ENCODE data around the gene ABRAXAS1.

The ABRAXAS1 gene

DNA sequence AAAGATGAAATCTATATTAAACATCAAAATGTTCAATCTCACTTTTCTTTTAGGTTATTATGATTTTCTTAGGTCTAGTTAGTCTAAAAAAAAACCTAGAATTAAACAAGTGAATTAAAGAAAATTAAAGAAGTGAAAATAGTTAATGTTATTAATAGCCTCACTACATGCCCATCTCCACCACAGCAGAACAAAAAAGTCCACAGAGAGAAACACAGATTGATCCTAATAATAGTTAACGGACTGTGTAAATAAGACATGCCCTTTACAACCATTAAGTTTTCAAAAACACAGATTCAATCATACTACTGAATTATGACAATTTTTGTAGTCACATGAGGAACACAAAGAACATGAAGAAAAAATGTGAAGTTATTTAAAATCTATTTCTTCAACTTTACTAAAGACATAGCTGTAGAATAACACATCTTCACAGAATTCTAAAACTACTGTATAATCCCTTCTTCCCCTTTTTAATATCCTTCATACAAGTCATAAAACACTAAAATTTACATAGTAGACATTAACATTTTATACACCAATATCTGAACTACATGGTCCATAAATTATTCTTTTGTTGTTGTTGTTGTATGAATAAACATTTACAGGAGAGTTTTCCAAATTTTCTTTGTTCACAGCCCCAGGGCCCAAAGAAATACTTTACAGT lies 44.6 kb downstream of the ABRAXAS1 start:
- Mint-ChIP-seq H3K9me3 (no peaks in the 10 kb centered on the region), H3K27ac (no peak overlapping the region)

DNA sequence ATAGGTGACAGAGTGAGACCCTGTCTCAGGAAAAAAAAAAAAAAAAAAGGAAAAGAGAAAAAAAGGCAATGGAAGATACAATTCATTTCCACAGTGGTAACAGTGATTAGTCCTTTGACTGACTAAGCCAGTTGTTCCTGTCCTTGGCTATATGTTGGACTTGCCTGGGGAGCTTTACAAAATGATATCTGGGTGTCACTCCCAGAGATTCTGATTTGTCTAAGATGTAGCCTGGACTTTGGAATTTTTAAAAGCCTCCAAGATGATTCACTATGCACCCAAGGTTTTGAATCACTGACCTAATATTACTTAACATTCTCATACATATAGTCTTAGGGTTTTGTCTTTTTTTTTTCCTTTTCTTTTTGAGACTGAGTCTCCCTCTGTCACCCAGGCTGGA lies 46.2 kb downstream of the ABRAXAS1 start:
- H3K27me3 Mint-ChIP-seq (ENCODE audit: low read depth), result no peaks in the 10 kb centered on the region
- H3K4me3 Mint-ChIP-seq, result no peak overlapping the region
- H3K4me1 Mint-ChIP-seq, result no peaks in the 10 kb centered on the region
- TF ChIP-seq, protein P1, sequence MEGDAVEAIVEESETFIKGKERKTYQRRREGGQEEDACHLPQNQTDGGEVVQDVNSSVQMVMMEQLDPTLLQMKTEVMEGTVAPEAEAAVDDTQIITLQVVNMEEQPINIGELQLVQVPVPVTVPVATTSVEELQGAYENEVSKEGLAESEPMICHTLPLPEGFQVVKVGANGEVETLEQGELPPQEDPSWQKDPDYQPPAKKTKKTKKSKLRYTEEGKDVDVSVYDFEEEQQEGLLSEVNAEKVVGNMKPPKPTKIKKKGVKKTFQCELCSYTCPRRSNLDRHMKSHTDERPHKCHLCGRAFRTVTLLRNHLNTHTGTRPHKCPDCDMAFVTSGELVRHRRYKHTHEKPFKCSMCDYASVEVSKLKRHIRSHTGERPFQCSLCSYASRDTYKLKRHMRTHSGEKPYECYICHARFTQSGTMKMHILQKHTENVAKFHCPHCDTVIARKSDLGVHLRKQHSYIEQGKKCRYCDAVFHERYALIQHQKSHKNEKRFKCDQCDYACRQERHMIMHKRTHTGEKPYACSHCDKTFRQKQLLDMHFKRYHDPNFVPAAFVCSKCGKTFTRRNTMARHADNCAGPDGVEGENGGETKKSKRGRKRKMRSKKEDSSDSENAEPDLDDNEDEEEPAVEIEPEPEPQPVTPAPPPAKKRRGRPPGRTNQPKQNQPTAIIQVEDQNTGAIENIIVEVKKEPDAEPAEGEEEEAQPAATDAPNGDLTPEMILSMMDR (IDR thresholded peaks at IDR 0.05; ENCODE audit: unreplicated experiment in 3 of 3), result no peak
- H3K27ac Mint-ChIP-seq, result no peak overlapping the region
- H3K36me3 Mint-ChIP-seq (ENCODE audit: low read depth), result peaks cover 28% of the 10 kb centered on the region
- no peaks in the 10 kb centered on the region for H3K9me3 Mint-ChIP-seq

More for the DNA sequence above, 44.6 kb downstream of the ABRAXAS1 start:
- Mint-ChIP-seq H3K4me3 (no peak overlapping the region), H3K36me3 (ENCODE audit: low read depth) (peaks cover 35% of the 10 kb centered on the region), H3K4me1 (no peaks in the 10 kb centered on the region), H3K27me3 (ENCODE audit: low read depth) (no peaks in the 10 kb centered on the region)
- TF ChIP-seq, protein P1 (IDR thresholded peaks at IDR 0.05; ENCODE audit: unreplicated experiment in 3 of 3), result no peak

DNA sequence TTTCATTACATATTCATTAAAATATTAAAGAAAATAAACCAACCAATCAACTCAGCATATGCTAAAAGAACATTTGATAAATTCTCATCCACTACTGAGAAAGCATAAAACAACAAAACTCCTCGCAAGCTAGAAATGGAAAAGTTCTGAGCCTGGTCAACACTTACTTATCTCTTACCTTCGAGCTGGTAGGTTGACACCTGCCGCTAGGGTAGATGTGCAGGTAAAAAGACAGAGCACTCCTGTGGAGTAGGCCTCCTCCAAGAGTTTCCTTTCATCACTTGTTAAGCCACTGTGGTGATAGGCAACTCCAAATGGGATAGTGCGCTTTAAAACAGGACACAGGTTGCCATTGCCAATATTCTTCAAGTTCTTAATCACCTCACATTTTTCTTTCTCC lies 48.2 kb downstream of the ABRAXAS1 start:
- H3K27ac Mint-ChIP-seq, result no peak overlapping the region
- TF ChIP-seq, protein P1 (IDR thresholded peaks at IDR 0.05; ENCODE audit: unreplicated experiment in 3 of 3), result no peak
- no peaks in the 10 kb centered on the region for H3K4me1 Mint-ChIP-seq
- peaks cover 25% of the 10 kb centered on the region for H3K36me3 Mint-ChIP-seq (ENCODE audit: low read depth)
- H3K9me3 Mint-ChIP-seq, result no peaks in the 10 kb centered on the region
- no peak overlapping the region for H3K4me3 Mint-ChIP-seq
- H3K27me3 Mint-ChIP-seq (ENCODE audit: low read depth), result no peaks in the 10 kb centered on the region

DNA sequence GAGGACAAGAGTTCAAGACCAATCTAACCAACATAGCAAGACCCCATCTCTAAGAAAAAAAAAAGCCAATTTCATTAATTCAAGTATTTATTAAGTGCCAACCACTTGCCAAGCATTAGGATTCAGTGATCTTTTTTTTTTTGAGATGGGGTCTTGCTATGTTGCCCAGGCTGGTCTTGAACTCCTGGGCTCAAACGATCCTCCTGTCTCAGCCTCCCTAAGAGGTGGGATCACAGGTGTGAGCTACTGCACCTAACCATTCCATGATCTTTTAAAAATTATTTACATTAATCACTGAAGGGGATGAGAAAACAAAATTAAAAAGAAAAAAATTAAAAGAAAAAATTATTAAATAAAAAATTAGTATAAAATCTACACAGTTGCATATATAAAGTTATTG lies 53.7 kb downstream of the ABRAXAS1 start:
- TF ChIP-seq, protein P1 (IDR thresholded peaks at IDR 0.05; ENCODE audit: unreplicated experiment in 3 of 3), result no peak
- no peak overlapping the region for H3K27ac Mint-ChIP-seq
- H3K36me3 Mint-ChIP-seq (ENCODE audit: low read depth), result peaks cover 20% of the 10 kb centered on the region
- H3K27me3 Mint-ChIP-seq (ENCODE audit: low read depth), result no peaks in the 10 kb centered on the region
- H3K4me1 Mint-ChIP-seq, result no peaks in the 10 kb centered on the region
- H3K4me3 Mint-ChIP-seq, result no peak overlapping the region
- H3K9me3 Mint-ChIP-seq, result no peaks in the 10 kb centered on the region

DNA sequence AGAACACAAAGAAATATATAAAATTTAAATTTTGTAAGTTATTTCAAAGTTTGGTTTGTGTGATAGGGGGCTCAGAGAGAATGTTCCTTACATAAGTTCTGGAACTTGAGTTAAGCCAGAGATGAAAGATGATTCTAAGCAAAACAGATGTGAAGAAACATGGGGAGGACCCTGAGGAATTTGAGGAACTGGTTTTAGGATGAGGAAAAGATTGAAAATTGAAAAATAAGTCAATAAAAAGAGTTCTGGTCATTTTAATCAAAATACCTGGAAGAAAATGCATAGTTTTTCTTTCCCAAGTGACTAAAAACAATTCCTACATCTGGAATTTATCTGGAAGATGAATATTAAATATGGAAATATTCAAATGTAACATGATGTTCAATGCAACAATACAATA lies 66.7 kb downstream of the ABRAXAS1 start:
- no peaks in the 10 kb centered on the region for H3K27me3 Mint-ChIP-seq (ENCODE audit: low read depth)
- TF ChIP-seq, protein P1 (IDR thresholded peaks at IDR 0.05; ENCODE audit: unreplicated experiment in 3 of 3), result no peak
- peaks cover 32% of the 10 kb centered on the region for H3K36me3 Mint-ChIP-seq (ENCODE audit: low read depth)
- H3K27ac Mint-ChIP-seq, result no peak overlapping the region
- no peak overlapping the region for H3K4me3 Mint-ChIP-seq
- H3K9me3 Mint-ChIP-seq, result no peaks in the 10 kb centered on the region
- no peaks in the 10 kb centered on the region for H3K4me1 Mint-ChIP-seq

DNA sequence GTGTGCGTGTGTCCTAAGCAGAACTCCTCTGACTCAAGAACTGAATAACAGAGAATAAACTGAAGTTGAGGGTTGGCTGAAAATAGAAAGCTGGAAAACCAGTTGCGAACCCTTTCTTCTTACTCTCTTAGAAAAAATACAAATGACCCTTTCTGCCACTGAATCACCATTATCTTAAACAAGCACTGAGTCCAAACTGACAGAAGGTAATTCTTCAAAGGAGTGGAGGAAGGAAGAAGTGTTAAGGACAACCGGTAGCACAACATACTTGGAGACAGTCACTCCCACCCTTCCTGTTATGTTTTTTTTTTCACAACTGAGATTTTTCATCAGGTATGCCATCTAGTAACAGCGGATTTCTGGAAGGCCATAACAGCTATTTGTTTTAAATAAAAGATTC lies 67.3 kb downstream of the ABRAXAS1 start:
- H3K4me3 Mint-ChIP-seq, result no peak overlapping the region
- no peak overlapping the region for H3K27ac Mint-ChIP-seq
- peaks cover 33% of the 10 kb centered on the region for H3K36me3 Mint-ChIP-seq (ENCODE audit: low read depth)
- TF ChIP-seq, protein P1 (IDR thresholded peaks at IDR 0.05; ENCODE audit: unreplicated experiment in 3 of 3), result no peak
- no peaks in the 10 kb centered on the region for H3K4me1 Mint-ChIP-seq
- H3K27me3 Mint-ChIP-seq (ENCODE audit: low read depth), result no peaks in the 10 kb centered on the region
- no peaks in the 10 kb centered on the region for H3K9me3 Mint-ChIP-seq

Measured in nephron (organoid).